Measurements from ENCODE around the gene UBE2G1.

Gene UBE2G1

DNA sequence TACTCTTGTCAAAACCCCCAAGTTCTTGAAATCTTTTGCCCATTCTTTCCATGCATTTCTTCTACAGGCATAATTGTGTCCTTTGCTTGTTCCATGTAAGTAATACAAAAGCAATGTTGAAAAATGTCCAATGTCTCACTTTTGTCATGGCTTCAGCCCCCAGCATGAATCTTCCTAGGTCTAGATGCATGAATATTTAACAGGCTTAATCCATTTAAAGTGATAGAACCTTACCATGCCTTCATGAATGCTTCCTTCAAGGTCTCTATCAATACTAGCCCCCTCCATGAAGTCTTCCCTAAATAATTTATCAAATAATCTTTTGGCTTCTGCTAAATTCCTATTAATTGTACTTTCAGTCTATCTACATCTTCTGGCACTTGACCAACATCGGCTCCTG lies 56.6 kb downstream of the UBE2G1 start:
- Histone ChIP-seq H3K9me3 (ENCODE audit: control insufficient read depth in 5 of 5, low read length in 5 of 5) (no peaks in the 10 kb centered on the region), H3K4me3 (ENCODE audit: low read depth in 1 of 5, low read length in 5 of 5) (no peak overlapping the region), H3K9ac (ENCODE audit: low read length in 5 of 5) (no peak overlapping the region), H3K4me1 (ENCODE audit: control insufficient read depth in 5 of 5, insufficient read depth in 5 of 5, low read length in 5 of 5) (peaks cover 4 to 33% (median 30%) of the 10 kb centered on the region in 5 donors), H3K27ac (ENCODE audit: low read depth, low read length) (no peak overlapping the region), H3K36me3 (ENCODE audit: control insufficient read depth in 5 of 5, insufficient read depth in 5 of 5, low read length in 5 of 5) (peaks cover 0 to 12% (median 6%) of the 10 kb centered on the region in 5 donors), H3K27me3 (ENCODE audit: control insufficient read depth in 5 of 5, insufficient read depth in 4 of 5, low read length in 5 of 5) (no peaks in the 10 kb centered on the region)

DNA sequence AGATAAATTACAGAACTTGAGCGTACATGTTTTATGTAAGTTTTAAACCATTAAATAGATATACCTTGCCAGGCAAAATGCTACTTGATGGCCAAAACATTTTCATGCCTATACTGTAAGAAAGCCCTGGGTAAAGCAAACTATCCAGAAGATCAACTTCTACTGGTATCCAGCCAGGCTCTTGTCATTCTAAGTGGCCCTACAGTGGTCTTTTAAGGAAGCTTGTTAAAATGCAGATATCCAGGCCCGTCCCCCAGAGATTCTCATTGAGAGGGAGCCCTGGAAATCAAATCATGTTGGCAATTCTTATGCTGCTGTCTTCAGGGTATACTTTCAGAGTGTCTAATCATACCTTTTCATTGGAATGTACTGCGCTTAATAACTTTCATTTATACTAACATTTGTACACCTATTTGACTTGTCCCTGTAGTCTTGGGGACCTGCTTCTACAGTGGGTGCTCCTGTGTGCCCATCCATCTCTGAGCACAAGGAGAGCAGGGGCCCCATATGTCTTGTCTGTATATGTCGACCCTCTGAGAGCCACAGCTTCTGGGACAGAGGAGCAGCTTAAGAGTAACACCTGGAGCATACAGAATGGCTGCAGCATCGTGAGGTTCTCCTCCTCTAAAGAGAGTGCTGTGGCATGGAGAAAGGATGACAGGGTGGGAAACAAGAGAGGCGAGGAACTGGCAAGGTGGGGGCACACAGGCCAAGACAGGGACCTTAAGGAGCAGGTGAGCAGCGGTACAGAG lies 59.1 kb downstream of the UBE2G1 start:
- H3K27me3 ChIP-seq (ENCODE audit: control insufficient read depth in 5 of 5, insufficient read depth in 4 of 5, low read length in 5 of 5) = no peaks in the 10 kb centered on the region
- peaks cover 4 to 19% (median 14%) of the 10 kb centered on the region in 5 donors for H3K4me1 ChIP-seq (ENCODE audit: control insufficient read depth in 5 of 5, insufficient read depth in 5 of 5, low read length in 5 of 5)
- H3K36me3 ChIP-seq (ENCODE audit: control insufficient read depth in 5 of 5, insufficient read depth in 5 of 5, low read length in 5 of 5) = peaks cover 3 to 14% (median 7%) of the 10 kb centered on the region in 5 donors
- no peaks in the 10 kb centered on the region for H3K9me3 ChIP-seq (ENCODE audit: control insufficient read depth in 5 of 5, low read length in 5 of 5)
- peak overlapping the region in 1 of 5 donors; percentile 11 for H3K9ac ChIP-seq (ENCODE audit: low read length in 5 of 5)
- H3K4me3 ChIP-seq (ENCODE audit: low read depth in 1 of 5, low read length in 5 of 5) = no peak overlapping the region
- H3K27ac ChIP-seq (ENCODE audit: low read depth, low read length) = no peak overlapping the region

DNA sequence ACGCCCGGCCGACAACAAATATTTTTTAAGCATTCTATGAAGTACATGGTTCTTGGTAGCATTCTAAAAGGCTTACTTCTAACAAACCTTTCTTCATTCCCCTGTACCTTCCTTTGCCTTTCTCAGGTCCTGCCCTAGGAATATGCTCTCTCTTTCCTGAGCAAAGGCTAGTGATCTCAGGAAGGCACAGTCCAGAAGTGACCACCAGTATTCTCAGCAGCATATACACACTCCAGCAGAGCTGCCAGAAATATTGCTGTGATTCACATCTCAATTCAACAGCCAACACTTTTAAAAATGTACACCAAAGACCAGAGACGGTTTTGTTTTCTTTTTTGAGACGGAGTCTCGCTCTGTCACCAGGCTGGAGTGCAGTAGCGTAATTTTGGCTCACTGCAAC lies 61.3 kb downstream of the UBE2G1 start:
- H3K4me3 ChIP-seq (ENCODE audit: low read depth in 1 of 5, low read length in 5 of 5) = no peak overlapping the region
- no peak overlapping the region for H3K27ac ChIP-seq (ENCODE audit: low read depth, low read length)
- no peaks in the 10 kb centered on the region for H3K27me3 ChIP-seq (ENCODE audit: control insufficient read depth in 5 of 5, insufficient read depth in 4 of 5, low read length in 5 of 5)
- peaks cover 4 to 9% (median 6%) of the 10 kb centered on the region in 5 donors for H3K4me1 ChIP-seq (ENCODE audit: control insufficient read depth in 5 of 5, insufficient read depth in 5 of 5, low read length in 5 of 5)
- H3K36me3 ChIP-seq (ENCODE audit: control insufficient read depth in 5 of 5, insufficient read depth in 5 of 5, low read length in 5 of 5) = peaks cover 5 to 18% (median 14%) of the 10 kb centered on the region in 5 donors
- H3K9ac ChIP-seq (ENCODE audit: low read length in 5 of 5) = no peak overlapping the region
- H3K9me3 ChIP-seq (ENCODE audit: control insufficient read depth in 5 of 5, low read length in 5 of 5) = no peaks in the 10 kb centered on the region

DNA sequence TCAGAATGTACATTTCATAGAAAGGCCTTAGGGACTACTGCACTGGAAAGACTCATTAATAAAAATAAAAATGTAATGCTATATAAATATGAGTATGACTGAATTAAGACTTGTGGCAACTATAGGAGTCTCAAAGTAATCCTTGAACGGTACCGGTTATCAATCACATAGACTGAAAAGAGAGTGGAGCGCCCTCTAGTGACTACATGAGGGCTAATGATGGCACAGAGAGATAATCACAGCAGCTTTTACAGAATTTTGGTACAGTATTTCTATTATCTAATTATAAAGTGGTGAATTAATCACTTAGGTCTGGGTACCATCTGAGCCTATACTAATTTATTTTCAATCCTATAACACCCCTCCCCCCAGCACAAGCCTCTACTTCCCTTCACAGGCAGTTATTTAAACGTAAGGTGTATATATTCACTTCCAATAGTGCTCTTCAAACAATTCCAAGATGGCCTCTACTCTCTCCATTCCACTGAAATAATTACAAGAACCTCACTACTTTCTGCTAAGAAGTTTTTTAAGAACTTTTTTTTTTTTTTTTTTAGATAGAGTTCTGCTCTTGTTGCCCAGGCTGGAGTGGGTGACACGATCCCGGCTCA lies 62.0 kb downstream of the UBE2G1 start:
- Histone ChIP-seq H3K4me3 (ENCODE audit: low read depth in 1 of 5, low read length in 5 of 5) (no peak overlapping the region), H3K9me3 (ENCODE audit: control insufficient read depth in 5 of 5, low read length in 5 of 5) (no peaks in the 10 kb centered on the region), H3K27me3 (ENCODE audit: control insufficient read depth in 5 of 5, insufficient read depth in 4 of 5, low read length in 5 of 5) (no peaks in the 10 kb centered on the region), H3K36me3 (ENCODE audit: control insufficient read depth in 5 of 5, insufficient read depth in 5 of 5, low read length in 5 of 5) (peaks cover 5 to 18% (median 14%) of the 10 kb centered on the region in 5 donors), H3K4me1 (ENCODE audit: control insufficient read depth in 5 of 5, insufficient read depth in 5 of 5, low read length in 5 of 5) (peaks cover 0 to 2% (median 0%) of the 10 kb centered on the region in 5 donors), H3K9ac (ENCODE audit: low read length in 5 of 5) (no peak overlapping the region), H3K27ac (ENCODE audit: low read depth, low read length) (no peak overlapping the region)

DNA sequence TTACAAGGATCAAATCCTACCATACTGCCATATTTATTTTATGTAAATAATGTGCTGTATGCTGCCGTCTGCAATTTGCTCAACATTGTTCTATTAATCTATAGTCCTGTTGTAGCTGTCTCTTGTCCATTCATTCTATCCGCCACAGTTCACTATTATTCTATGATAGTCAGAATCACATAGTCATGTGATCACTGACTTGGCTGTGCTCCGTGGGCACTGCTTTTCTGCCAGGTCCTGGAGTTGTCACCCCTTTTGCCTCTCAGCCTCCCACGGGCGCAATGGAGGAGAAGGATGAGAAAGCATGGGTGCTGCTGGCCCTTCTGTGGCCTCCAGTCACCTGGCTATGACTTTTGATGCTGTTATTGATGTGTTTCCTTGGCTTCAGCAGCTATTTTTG lies 65.4 kb downstream of the UBE2G1 start:
- Histone ChIP-seq H3K9me3 (ENCODE audit: control insufficient read depth in 5 of 5, low read length in 5 of 5) (no peaks in the 10 kb centered on the region), H3K27ac (ENCODE audit: low read depth, low read length) (no peak overlapping the region), H3K9ac (ENCODE audit: low read length in 5 of 5) (no peak overlapping the region), H3K36me3 (ENCODE audit: control insufficient read depth in 5 of 5, insufficient read depth in 5 of 5, low read length in 5 of 5) (peaks cover 2 to 16% (median 7%) of the 10 kb centered on the region in 5 donors), H3K27me3 (ENCODE audit: control insufficient read depth in 5 of 5, insufficient read depth in 4 of 5, low read length in 5 of 5) (no peaks in the 10 kb centered on the region), H3K4me3 (ENCODE audit: low read depth in 1 of 5, low read length in 5 of 5) (no peak overlapping the region), H3K4me1 (ENCODE audit: control insufficient read depth in 5 of 5, insufficient read depth in 5 of 5, low read length in 5 of 5) (no peaks in the 10 kb centered on the region)

DNA sequence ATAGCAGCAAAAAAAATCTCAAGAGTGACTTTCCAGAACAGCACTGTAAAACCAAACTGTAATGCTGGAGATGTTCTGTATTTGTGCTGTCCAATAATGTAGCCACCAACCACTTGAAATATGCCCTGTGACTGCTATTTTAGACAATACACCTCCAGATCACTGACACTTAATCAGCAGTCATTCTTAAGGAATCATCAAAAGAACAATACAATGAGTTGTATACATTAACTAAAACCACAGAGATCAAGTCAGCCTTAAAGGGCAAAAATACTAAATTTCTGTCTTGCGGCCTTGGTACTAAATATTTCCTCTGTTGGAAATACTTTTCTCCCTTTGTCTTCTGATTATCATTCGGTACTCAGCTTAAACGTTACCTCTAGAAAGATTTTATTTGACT lies 69.1 kb downstream of the UBE2G1 start:
- H3K27ac ChIP-seq (ENCODE audit: low read depth, low read length) = no peak overlapping the region
- H3K27me3 ChIP-seq (ENCODE audit: control insufficient read depth in 5 of 5, insufficient read depth in 4 of 5, low read length in 5 of 5) = no peaks in the 10 kb centered on the region
- H3K36me3 ChIP-seq (ENCODE audit: control insufficient read depth in 5 of 5, insufficient read depth in 5 of 5, low read length in 5 of 5) = peaks cover 0 to 24% (median 7%) of the 10 kb centered on the region in 5 donors
- H3K9ac ChIP-seq (ENCODE audit: low read length in 5 of 5) = no peak overlapping the region
- H3K9me3 ChIP-seq (ENCODE audit: control insufficient read depth in 5 of 5, low read length in 5 of 5) = no peaks in the 10 kb centered on the region
- H3K4me3 ChIP-seq (ENCODE audit: low read depth in 1 of 5, low read length in 5 of 5) = no peak overlapping the region
- H3K4me1 ChIP-seq (ENCODE audit: control insufficient read depth in 5 of 5, insufficient read depth in 5 of 5, low read length in 5 of 5) = no peaks in the 10 kb centered on the region

DNA sequence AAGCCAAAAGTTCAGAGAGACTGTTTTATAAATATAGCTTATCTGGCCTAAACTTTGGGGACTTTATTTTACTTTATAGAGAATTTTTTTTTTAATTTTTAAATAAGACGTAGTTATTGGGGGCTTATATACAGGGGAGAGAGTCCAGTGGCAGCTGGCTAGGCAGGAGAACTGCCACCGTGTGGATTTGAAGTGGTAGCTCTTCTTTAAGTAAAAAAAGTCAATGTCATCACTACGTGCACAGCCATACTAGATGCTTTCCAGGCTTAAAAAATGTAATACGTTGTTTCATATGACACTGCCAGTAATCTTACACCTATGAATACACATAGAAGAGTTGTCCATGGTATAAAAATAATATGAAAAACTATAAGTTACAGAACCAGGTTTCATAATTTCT lies 70.8 kb downstream of the UBE2G1 start:
- H3K4me1 ChIP-seq (ENCODE audit: control insufficient read depth in 5 of 5, insufficient read depth in 5 of 5, low read length in 5 of 5) = no peaks in the 10 kb centered on the region
- H3K9me3 ChIP-seq (ENCODE audit: control insufficient read depth in 5 of 5, low read length in 5 of 5) = no peaks in the 10 kb centered on the region
- H3K36me3 ChIP-seq (ENCODE audit: control insufficient read depth in 5 of 5, insufficient read depth in 5 of 5, low read length in 5 of 5) = peaks cover 0 to 18% (median 6%) of the 10 kb centered on the region in 5 donors
- H3K27ac ChIP-seq (ENCODE audit: low read depth, low read length) = no peak overlapping the region
- no peak overlapping the region for H3K9ac ChIP-seq (ENCODE audit: low read length in 5 of 5)
- H3K4me3 ChIP-seq (ENCODE audit: low read depth in 1 of 5, low read length in 5 of 5) = no peak overlapping the region
- H3K27me3 ChIP-seq (ENCODE audit: control insufficient read depth in 5 of 5, insufficient read depth in 4 of 5, low read length in 5 of 5) = no peaks in the 10 kb centered on the region

DNA sequence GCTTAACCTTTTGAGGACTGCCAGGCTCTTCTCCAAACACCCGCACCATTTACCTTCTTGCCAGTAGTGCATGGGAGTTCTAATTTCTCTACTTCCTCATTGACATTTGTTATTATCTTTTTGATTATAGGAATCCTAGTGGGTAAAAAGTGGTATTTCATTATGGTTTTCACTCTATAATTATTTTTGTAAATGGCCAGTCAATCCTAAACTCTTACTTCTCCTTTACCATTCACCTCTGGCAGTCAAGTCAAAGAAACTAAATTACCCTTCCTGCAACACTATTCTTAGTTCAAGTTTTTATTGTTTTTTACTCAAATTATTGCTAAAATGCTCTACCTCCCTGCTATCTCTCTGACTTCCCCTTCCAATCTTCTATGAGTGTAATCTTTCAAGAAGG lies 72.9 kb downstream of the UBE2G1 start:
- H3K27ac ChIP-seq (ENCODE audit: low read depth, low read length) = no peak overlapping the region
- H3K4me1 ChIP-seq (ENCODE audit: control insufficient read depth in 5 of 5, insufficient read depth in 5 of 5, low read length in 5 of 5) = no peaks in the 10 kb centered on the region
- H3K9me3 ChIP-seq (ENCODE audit: control insufficient read depth in 5 of 5, low read length in 5 of 5) = no peaks in the 10 kb centered on the region
- peaks cover 6 to 30% (median 15%) of the 10 kb centered on the region in 5 donors for H3K36me3 ChIP-seq (ENCODE audit: control insufficient read depth in 5 of 5, insufficient read depth in 5 of 5, low read length in 5 of 5)
- no peak overlapping the region for H3K9ac ChIP-seq (ENCODE audit: low read length in 5 of 5)
- no peaks in the 10 kb centered on the region for H3K27me3 ChIP-seq (ENCODE audit: control insufficient read depth in 5 of 5, insufficient read depth in 4 of 5, low read length in 5 of 5)
- H3K4me3 ChIP-seq (ENCODE audit: low read depth in 1 of 5, low read length in 5 of 5) = no peak overlapping the region

DNA sequence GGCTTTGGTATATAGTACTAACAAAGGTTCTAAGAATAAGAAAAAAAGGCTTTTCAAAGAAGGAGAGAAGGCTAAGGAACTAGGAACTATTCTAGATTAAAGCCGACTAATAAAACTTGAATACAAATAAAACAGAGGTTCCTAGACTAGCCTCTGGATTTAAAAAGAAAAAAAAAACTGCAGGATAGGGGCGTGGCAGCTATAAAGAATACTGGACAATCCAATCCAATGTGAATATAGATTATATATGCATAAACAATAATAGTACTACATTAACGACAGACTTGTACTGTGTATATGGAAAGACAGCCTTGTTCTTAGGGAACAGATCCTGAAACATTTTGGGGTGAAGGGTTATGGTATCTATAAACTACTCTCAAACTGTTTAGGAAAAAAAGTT lies 78.8 kb downstream of the UBE2G1 start:
- Histone ChIP-seq H3K27me3 (ENCODE audit: control insufficient read depth in 5 of 5, insufficient read depth in 4 of 5, low read length in 5 of 5) (no peaks in the 10 kb centered on the region), H3K9me3 (ENCODE audit: control insufficient read depth in 5 of 5, low read length in 5 of 5) (no peaks in the 10 kb centered on the region), H3K27ac (ENCODE audit: low read depth, low read length) (no peak overlapping the region), H3K4me3 (ENCODE audit: low read depth in 1 of 5, low read length in 5 of 5) (no peak overlapping the region), H3K36me3 (ENCODE audit: control insufficient read depth in 5 of 5, insufficient read depth in 5 of 5, low read length in 5 of 5) (peaks cover 6 to 27% (median 14%) of the 10 kb centered on the region in 5 donors), H3K4me1 (ENCODE audit: control insufficient read depth in 5 of 5, insufficient read depth in 5 of 5, low read length in 5 of 5) (no peaks in the 10 kb centered on the region), H3K9ac (ENCODE audit: low read length in 5 of 5) (no peak overlapping the region)

DNA sequence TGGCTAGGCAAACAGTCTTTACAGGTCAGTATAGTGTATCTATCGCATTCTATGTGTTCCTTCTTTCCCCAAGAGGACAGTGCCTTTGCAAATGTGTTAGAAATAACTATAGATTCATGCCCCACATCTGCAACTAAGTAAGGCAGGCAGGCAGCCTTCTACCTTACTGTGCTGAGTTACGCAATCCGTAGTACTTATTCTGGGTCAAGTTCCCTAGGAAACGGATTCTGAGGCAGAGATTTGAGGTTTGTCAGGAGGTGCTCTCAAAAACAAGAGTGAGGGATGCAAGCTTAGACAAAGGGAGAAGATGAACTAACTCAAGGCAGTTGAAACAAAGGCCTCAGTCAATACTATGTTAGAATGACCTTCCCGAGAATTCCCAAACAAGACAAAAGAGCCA lies 90.0 kb downstream of the UBE2G1 start:
- H3K27me3 ChIP-seq (ENCODE audit: control insufficient read depth in 5 of 5, insufficient read depth in 4 of 5, low read length in 5 of 5) = no peaks in the 10 kb centered on the region
- H3K9me3 ChIP-seq (ENCODE audit: control insufficient read depth in 5 of 5, low read length in 5 of 5) = no peaks in the 10 kb centered on the region
- no peak overlapping the region for H3K9ac ChIP-seq (ENCODE audit: low read length in 5 of 5)
- H3K4me1 ChIP-seq (ENCODE audit: control insufficient read depth in 5 of 5, insufficient read depth in 5 of 5, low read length in 5 of 5) = no peaks in the 10 kb centered on the region
- peaks cover 6 to 29% (median 13%) of the 10 kb centered on the region in 5 donors for H3K36me3 ChIP-seq (ENCODE audit: control insufficient read depth in 5 of 5, insufficient read depth in 5 of 5, low read length in 5 of 5)
- no peak overlapping the region for H3K27ac ChIP-seq (ENCODE audit: low read depth, low read length)
- H3K4me3 ChIP-seq (ENCODE audit: low read depth in 1 of 5, low read length in 5 of 5) = no peak overlapping the region
